OCI-LY7 (cell line): ENCODE results near the gene DUSP18. TPM values are rescaled to one million over a fixed set of nuclear protein-coding genes. Genes with fewer than 3 reads are reported as not detected.

Source experiments
- BruUV-seq: library from RNA; stranded (reverse); fragments of 400-500 nt; replicated peaks from 2 replicates; lab custom pipeline; 2021; lab: Mats Ljungman, UMichigan
- CTCF ChIA-PET: fragments of 300-600 bp; sonication (Branson Sonifier 250); formaldehyde crosslinking; loops from one replicate; lab custom pipeline; 2022; ENCODE audit warnings: antibody characterized with exemption; ENCODE audit not compliant: unreplicated experiment; lab: Charles Lee
- POLR2A ChIA-PET: fragments of 300-600 bp; sonication (Branson Sonifier 250); formaldehyde crosslinking; loops from one replicate; lab custom pipeline; 2022; ENCODE audit warnings: antibody characterized with exemption; lab: Charles Lee
- DNase-seq: peaks from one replicate; pipeline ENCODE4 v3.0.0-alpha.2; 2015; ENCODE audit warnings: low spot score
- H2AFZ ChIP-seq: fragments of 200-600 bp; sonication (generic), shearing (Covaris generic); 2 replicates; pipeline ENCODE4 v1.6.1; 2014; ENCODE audit warnings: mild to moderate bottlenecking, antibody characterized with exemption, low read length, moderate library complexity
- H3K27ac ChIP-seq: fragments of 200-600 bp; sonication (generic); 2 replicates; pipeline ENCODE4 v1.5.1; 2014; ENCODE audit warnings: mixed run types, low read depth, mild to moderate bottlenecking, moderate library complexity, low read length, inconsistent platforms; ENCODE audit not compliant: poor library complexity, severe bottlenecking
- H3K36me3 ChIP-seq: fragments of 200-600 bp; sonication (generic); 2 replicates; pipeline ENCODE4 v1.6.1; 2014; ENCODE audit warnings: mild to moderate bottlenecking, antibody characterized with exemption, low read length, moderate library complexity, mixed read lengths; ENCODE audit not compliant: insufficient read depth
- H3K4me1 ChIP-seq: fragments of 200-600 bp; sonication (generic); 2 replicates; pipeline ENCODE4 v1.5.1; 2014; ENCODE audit warnings: mild to moderate bottlenecking, low read length; ENCODE audit not compliant: insufficient read depth, poor library complexity, severe bottlenecking
- H3K4me2 ChIP-seq: fragments of 200-600 bp; sonication (generic); 2 replicates; pipeline ENCODE4 v1.6.1; 2014; ENCODE audit warnings: mild to moderate bottlenecking, low read length
- H3K4me3 ChIP-seq: fragments of 200-600 bp; sonication (generic); 2 replicates; pipeline ENCODE4 v1.5.1; 2014; ENCODE audit warnings: mild to moderate bottlenecking, low read depth, low read length; ENCODE audit not compliant: poor library complexity, severe bottlenecking
- H3K79me2 ChIP-seq: fragments of 200-600 bp; sonication (generic); 2 replicates; pipeline ENCODE4 v1.6.1; 2016; ENCODE audit warnings: low read depth, mild to moderate bottlenecking, low read length, moderate library complexity, mixed read lengths; ENCODE audit not compliant: insufficient read depth
- H3K9me2 ChIP-seq: fragments of 200-600 bp; sonication (generic); 2 replicates; pipeline ENCODE4 v1.6.1; 2016; ENCODE audit warnings: mild to moderate bottlenecking, low read length, mixed read lengths; ENCODE audit not compliant: insufficient read depth
- H3K9me3 ChIP-seq: fragments of 200-600 bp; sonication (generic); 2 replicates; pipeline ENCODE4 v1.6.1; 2014; ENCODE audit warnings: mild to moderate bottlenecking, mixed run types, low read length, mixed read lengths
- H4K20me1 ChIP-seq: fragments of 200-600 bp; sonication (generic); 2 replicates; pipeline ENCODE4 v1.6.1; 2014; ENCODE audit warnings: mild to moderate bottlenecking, antibody characterized with exemption, low read length, moderate library complexity, mixed read lengths; ENCODE audit not compliant: insufficient read depth
- EZH2phosphoT487 ChIP-seq: fragments of 200-600 bp; sonication (generic); IDR thresholded peaks from 2 replicates; pipeline ENCODE4 v1.6.1; 2018; ENCODE audit warnings: low read depth, borderline replicate concordance, mild to moderate bottlenecking, mixed run types, antibody characterized with exemption, low read length, moderate library complexity, mixed read lengths
- intact Hi-C: fragments of 100-400 bp; cut with micrococcal nuclease; formaldehyde crosslinking; loops from one replicate; pipeline ENCODE4 v1.10.0; 2022; ENCODE audit not compliant: unreplicated experiment
- total RNA-seq, 2 experiments: library from RNA; depleted of rRNA in 1 of 2; stranded (reverse); fragments of >200 nt in 1 of 2; shearing (Covaris generic) in 1 of 2; gene quantifications; 2 replicates each; pipeline ENCODE4 v1.2.3, GENCODE V29; 2014 to 2022
- TF ChIP-seq, protein P1 (sequence below): fragments of 200-600 bp; sonication (generic); conservative IDR thresholded peaks from 2 replicates; pipeline ENCODE4 v1.5.1; 2014; ENCODE audit warnings: mild to moderate bottlenecking, antibody characterized with exemption, low read length, moderate library complexity, mixed read lengths

The DUSP18 gene
- total RNA-seq, 2 experiments from 2014 or later: 5.0 to 6.4 TPM

DNA sequence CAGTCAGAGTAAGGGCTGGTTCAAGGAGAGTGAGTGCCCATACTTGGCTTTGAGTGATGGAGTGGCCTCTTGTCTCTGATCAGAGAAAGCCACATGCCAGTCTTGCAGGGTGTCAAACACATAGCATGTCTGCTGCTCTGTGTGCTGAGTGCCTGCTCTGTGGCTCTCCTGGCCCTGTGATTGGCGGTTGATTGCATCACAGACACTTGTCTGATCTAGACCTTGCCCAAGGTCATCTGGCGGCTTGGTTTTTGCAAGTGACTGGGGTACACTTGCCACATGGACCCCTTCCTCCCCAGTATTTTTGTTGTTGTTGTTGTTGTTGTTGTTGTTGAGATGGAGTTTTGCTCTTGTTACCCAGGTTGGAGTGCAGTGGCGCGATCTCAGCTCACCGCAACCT lies 37.3 kb upstream of the DUSP18 start:
- DNase-seq: no peak
- intact Hi-C loops: no loop called here
- peaks cover 8% of the 10 kb centered on the region for H3K4me1 ChIP-seq
- H3K9me3 ChIP-seq: no peaks in the 10 kb centered on the region
- BruUV-seq: no TSS peak
- CTCF ChIA-PET: no interaction called here
- H3K9me2 ChIP-seq: no peaks in the 10 kb centered on the region
- H2AFZ ChIP-seq: no peak overlapping the region
- no peaks in the 10 kb centered on the region for H3K36me3 ChIP-seq
- no peaks in the 10 kb centered on the region for H4K20me1 ChIP-seq
- H3K4me3 ChIP-seq: no peak overlapping the region
- no peaks in the 10 kb centered on the region for H3K79me2 ChIP-seq
- H3K4me2 ChIP-seq: no peak overlapping the region
- TF ChIP-seq EZH2phosphoT487: no peak
- TF ChIP-seq, protein P1, sequence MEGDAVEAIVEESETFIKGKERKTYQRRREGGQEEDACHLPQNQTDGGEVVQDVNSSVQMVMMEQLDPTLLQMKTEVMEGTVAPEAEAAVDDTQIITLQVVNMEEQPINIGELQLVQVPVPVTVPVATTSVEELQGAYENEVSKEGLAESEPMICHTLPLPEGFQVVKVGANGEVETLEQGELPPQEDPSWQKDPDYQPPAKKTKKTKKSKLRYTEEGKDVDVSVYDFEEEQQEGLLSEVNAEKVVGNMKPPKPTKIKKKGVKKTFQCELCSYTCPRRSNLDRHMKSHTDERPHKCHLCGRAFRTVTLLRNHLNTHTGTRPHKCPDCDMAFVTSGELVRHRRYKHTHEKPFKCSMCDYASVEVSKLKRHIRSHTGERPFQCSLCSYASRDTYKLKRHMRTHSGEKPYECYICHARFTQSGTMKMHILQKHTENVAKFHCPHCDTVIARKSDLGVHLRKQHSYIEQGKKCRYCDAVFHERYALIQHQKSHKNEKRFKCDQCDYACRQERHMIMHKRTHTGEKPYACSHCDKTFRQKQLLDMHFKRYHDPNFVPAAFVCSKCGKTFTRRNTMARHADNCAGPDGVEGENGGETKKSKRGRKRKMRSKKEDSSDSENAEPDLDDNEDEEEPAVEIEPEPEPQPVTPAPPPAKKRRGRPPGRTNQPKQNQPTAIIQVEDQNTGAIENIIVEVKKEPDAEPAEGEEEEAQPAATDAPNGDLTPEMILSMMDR: no peak
- POLR2A ChIA-PET: no interaction called here
- H3K27ac ChIP-seq: no peak overlapping the region

DNA sequence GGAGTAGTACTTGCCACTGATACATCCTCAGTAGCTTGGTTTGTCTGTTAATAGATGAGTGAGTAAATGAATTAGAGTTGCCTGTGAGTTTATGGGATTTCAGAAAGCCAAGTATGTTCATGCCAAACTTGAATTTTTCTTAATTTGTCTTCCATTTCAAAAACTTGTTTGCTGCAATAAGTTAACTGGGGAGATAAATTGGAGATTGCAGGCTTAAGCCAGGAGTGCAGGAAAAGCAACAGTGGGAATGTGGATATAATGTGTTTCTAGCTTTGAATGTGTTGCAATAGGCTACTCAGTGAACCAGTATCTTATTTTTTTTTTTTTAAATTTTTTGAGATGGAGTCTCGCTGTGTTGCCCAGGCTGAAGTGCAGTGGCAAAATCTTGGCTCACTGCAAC lies 35.2 kb upstream of the DUSP18 start:
- CTCF ChIA-PET: no interaction called here
- no peak overlapping the region for H3K27ac ChIP-seq
- H3K9me2 ChIP-seq: no peaks in the 10 kb centered on the region
- no peak for DNase-seq
- intact Hi-C loops: no loop called here
- peaks cover 8% of the 10 kb centered on the region for H3K4me1 ChIP-seq
- no TSS peak for BruUV-seq
- H3K4me3 ChIP-seq: no peak overlapping the region
- no peak overlapping the region for H2AFZ ChIP-seq
- H3K36me3 ChIP-seq: no peaks in the 10 kb centered on the region
- TF ChIP-seq, protein P1: no peak
- no peak for TF ChIP-seq EZH2phosphoT487
- no peaks in the 10 kb centered on the region for H3K9me3 ChIP-seq
- POLR2A ChIA-PET: no interaction called here
- H4K20me1 ChIP-seq: no peaks in the 10 kb centered on the region
- no peaks in the 10 kb centered on the region for H3K79me2 ChIP-seq
- no peak overlapping the region for H3K4me2 ChIP-seq

- no peak for TF ChIP-seq EZH2phosphoT487
- TF ChIP-seq, protein P1: no peak
- Histone ChIP-seq H3K4me2 (no peak overlapping the region), H3K27ac (no peak overlapping the region), H3K9me2 (no peaks in the 10 kb centered on the region), H3K4me1 (peaks cover 8% of the 10 kb centered on the region), H3K36me3 (no peaks in the 10 kb centered on the region), H3K79me2 (no peaks in the 10 kb centered on the region), H3K9me3 (no peaks in the 10 kb centered on the region), H2AFZ (no peak overlapping the region), H4K20me1 (no peaks in the 10 kb centered on the region), H3K4me3 (no peak overlapping the region)
- intact Hi-C loops: no loop called here
- ChIA-PET CTCF (no interaction called here), POLR2A (no interaction called here)
- BruUV-seq: no TSS peak
- no peak for DNase-seq
Observed at GRCh38 chr22:30701872-30702271, 34.2 kb upstream of the DUSP18 start.
